ENCODE results near the gene ITPKA. TPM values are rescaled to one million over a fixed set of nuclear protein-coding genes. Genes with fewer than 3 reads are reported as not detected.

ITPKA gene
- total RNA-seq, 4 donors from 2014 or later = 0.19 to 0.76 (median 0.57) TPM; not detected in 1

DNA sequence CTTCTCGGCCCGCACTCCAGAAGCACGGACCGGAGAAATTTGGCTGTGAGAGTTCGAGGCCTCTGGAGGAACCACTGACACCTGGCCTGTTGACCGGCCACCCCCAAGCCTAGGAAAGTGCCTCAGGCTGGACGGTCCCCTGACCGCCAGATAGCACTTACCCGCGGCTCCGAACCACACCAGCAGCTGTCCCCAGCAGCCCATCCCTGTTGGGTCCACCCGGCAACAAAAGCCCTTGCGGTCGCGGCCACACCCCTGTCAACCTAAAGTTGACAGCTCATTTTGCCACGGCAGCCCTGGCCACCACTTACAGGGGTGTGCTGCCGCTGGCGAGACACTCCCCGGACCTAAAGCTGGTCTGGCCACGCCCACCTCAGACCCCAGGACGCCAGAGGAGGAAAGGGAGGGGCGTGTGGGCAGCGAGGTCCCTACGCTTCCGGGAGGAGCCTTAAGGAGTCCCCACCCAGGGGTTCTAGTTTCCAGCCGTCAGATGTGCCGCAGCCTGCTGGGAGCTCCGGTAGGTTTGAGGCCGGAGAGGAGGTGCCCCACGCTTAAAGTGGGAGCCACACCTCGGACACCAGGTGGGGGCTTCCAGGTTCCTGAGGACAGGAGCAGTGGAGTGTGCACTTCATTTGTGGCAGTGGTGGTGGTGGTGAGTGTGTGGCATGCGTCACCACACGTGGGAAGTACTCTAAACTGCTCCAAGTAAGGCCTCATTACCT, 20.0 kb downstream of the ITPKA start, which contains the start of gene LTK:
LTK (minus strand) TSS at position 322 of the 722 bp plus-strand sequence; CDS start at position 204, 118 bp downstream.
- TF ChIP-seq, protein P1, sequence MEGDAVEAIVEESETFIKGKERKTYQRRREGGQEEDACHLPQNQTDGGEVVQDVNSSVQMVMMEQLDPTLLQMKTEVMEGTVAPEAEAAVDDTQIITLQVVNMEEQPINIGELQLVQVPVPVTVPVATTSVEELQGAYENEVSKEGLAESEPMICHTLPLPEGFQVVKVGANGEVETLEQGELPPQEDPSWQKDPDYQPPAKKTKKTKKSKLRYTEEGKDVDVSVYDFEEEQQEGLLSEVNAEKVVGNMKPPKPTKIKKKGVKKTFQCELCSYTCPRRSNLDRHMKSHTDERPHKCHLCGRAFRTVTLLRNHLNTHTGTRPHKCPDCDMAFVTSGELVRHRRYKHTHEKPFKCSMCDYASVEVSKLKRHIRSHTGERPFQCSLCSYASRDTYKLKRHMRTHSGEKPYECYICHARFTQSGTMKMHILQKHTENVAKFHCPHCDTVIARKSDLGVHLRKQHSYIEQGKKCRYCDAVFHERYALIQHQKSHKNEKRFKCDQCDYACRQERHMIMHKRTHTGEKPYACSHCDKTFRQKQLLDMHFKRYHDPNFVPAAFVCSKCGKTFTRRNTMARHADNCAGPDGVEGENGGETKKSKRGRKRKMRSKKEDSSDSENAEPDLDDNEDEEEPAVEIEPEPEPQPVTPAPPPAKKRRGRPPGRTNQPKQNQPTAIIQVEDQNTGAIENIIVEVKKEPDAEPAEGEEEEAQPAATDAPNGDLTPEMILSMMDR (IDR thresholded peaks at IDR 0.05) = no peak
- no peak for TF ChIP-seq POLR2A (IDR thresholded peaks at IDR 0.05)
- Histone ChIP-seq H3K4me3 (peak within 1 kb of the TSS; percentile 2 to 60 (median 40)), H3K27ac (no peak within 1 kb of the TSS), H3K36me3 (peaks cover 0 to 11% (median 0%) of the 10 kb centered on the region in 3 donors), H3K4me1 (peaks cover 21 to 36% (median 27%) of the 10 kb centered on the region in 3 donors), H3K9me3 (no peaks in the 10 kb centered on the region), H3K27me3 (peaks cover 7 to 60% (median 21%) of the 10 kb centered on the region in 4 donors)
- 5% methylated on average over 11 of the region's 33 CpGs; no CpG with 5 or more reads in 1 of the 2 donors for WGBS, 2 donors
- no peak for DNase-seq
- intact Hi-C loops (cut with DNase I) = no loop called here

DNA sequence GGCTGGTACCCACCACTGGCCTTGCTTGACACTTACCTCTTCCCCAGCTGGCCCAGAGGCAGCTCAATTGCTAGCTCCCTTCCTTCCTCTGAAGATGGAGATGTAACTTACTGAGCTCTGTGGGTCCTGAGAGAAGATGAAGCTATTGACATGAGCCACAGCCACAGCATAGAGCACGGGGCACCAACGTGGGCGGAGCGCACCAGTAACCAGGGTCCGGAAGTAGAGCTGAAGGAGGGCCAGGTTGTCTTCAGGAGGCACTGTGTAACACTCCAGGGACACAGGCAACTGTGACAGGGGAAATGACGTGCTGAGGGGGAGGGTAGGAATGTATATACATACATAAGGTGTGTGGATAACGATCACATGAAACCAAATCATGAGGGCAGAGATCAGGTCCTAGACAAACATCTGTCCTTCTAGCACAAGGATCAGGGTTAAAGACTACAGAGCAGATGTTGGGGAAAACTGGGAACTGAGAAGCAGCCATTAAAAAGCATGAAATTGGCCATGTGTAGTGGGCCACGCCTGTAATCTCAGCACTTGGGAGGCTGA, 24.3 kb downstream of the ITPKA start:
- H3K36me3 ChIP-seq = peaks cover 0 to 43% (median 2%) of the 10 kb centered on the region in 3 donors

DNA sequence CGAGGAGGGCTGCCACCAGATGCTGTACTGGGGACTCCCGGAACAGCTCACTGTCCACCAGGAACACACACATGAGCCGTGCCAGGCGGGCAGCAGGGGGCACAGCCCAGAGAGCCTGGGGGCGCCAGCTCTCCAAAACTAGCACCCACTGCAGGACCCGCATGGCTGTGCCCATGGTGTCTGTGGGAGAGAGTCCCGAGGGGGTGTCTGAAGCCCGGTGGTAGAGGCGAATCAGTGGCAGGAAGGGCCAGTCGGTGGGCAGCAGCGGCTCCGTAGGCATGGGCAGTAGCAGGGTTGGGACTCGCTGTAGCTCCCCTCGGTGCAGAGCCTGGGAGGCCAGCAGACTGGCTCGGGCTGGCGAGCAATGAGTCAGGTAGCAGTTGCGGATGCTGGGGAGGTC, 27.0 kb downstream of the ITPKA start:
- Histone ChIP-seq H3K36me3 (peaks cover 0 to 70% (median 5%) of the 10 kb centered on the region in 3 donors), H3K9me3 (no peaks in the 10 kb centered on the region), H3K27ac (no peak overlapping the region), H3K4me3 (no peak overlapping the region), H3K27me3 (no peaks in the 10 kb centered on the region), H3K4me1 (peaks cover 0 to 5% (median 0%) of the 10 kb centered on the region in 3 donors)
- WGBS, 2 donors = 95% methylated on average over 12 of the region's 17 CpGs; no CpG with 5 or more reads in 1 of the 2 donors
- intact Hi-C loops (cut with DNase I) = no loop called here
- DNase-seq = no peak
- TF ChIP-seq, protein P1 (IDR thresholded peaks at IDR 0.05) = no peak
- no peak for TF ChIP-seq POLR2A (IDR thresholded peaks at IDR 0.05)

More for the DNA sequence above, 24.3 kb downstream of the ITPKA start:
- Histone ChIP-seq H3K27ac (no peak overlapping the region), H3K4me1 (peaks cover 10 to 14% (median 10%) of the 10 kb centered on the region in 3 donors), H3K9me3 (no peaks in the 10 kb centered on the region), H3K27me3 (peaks cover 0 to 17% (median 5%) of the 10 kb centered on the region in 4 donors), H3K4me3 (no peak overlapping the region)
- TF ChIP-seq POLR2A (IDR thresholded peaks at IDR 0.05) = no peak
- TF ChIP-seq, protein P1 (IDR thresholded peaks at IDR 0.05) = no peak
- no peak for DNase-seq
- WGBS, 2 donors = 86 to 92% methylated on average over 3 to 4 of the region's 8 CpGs
- intact Hi-C loops (cut with DNase I) = no loop called here

DNA sequence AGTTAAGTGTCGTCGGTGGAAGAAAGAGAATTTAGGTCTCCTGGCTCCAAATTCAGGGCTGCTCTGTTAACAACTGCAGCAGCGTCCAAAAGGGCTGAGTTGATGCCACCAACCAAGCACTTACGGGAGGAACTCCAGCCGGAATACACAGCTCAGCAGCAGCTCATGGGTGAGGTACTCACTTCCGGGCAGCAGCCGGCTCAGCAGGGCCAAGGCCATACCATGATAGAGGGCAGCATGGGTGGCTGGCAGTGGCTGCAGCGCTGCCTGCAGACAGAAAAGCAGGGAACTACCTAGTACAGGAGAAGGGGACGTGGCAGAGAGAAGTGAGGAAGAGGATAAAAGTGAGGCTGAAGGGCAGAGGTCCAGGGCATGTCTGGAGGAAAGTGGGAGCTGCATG, 27.9 kb downstream of the ITPKA start:
- no peak for TF ChIP-seq POLR2A (IDR thresholded peaks at IDR 0.05)
- TF ChIP-seq, protein P1 (IDR thresholded peaks at IDR 0.05) = no peak
- no peak for DNase-seq
- Histone ChIP-seq H3K4me1 (peaks cover 0 to 5% (median 0%) of the 10 kb centered on the region in 3 donors), H3K27ac (no peak overlapping the region), H3K9me3 (no peaks in the 10 kb centered on the region), H3K36me3 (peaks cover 5 to 80% (median 8%) of the 10 kb centered on the region in 3 donors), H3K4me3 (no peak overlapping the region), H3K27me3 (no peaks in the 10 kb centered on the region)
- intact Hi-C loops (cut with DNase I) = no loop called here
- 86 to 89% methylated on average over 5 to 9 of the region's 9 CpGs for WGBS, 2 donors

DNA sequence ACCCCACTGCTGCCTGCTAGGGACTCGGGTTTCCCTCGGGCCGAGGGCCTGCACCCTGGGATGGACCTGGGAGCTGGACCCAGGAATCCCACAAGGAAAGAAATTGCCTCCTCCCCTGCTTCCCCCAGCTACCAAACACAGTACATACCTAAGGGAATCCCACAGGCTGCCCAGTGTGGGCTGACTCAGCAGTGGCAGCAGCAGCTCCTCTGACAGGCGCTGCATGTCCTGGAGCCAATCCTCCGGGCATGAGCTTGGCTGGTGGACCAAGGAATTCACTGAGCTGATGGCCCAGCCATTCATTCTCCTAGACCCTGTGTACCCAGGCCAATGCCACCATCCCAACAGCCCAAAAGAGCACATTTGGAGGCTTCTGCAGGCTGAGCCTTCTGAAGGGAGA, 29.4 kb downstream of the ITPKA start:
- WGBS, 2 donors = 80% methylated on average over 1 of the region's 5 CpGs; no CpG with 5 or more reads in 1 of the 2 donors
- DNase-seq = no peak
- Histone ChIP-seq H3K27me3 (no peaks in the 10 kb centered on the region), H3K27ac (no peak overlapping the region), H3K9me3 (no peaks in the 10 kb centered on the region), H3K4me3 (no peak overlapping the region), H3K36me3 (peaks cover 19 to 84% (median 20%) of the 10 kb centered on the region in 3 donors), H3K4me1 (peaks cover 0 to 5% (median 0%) of the 10 kb centered on the region in 3 donors)
- intact Hi-C loops (cut with DNase I) = no loop called here
- no peak for TF ChIP-seq POLR2A (IDR thresholded peaks at IDR 0.05)
